ENCODE data around the gene PPRC1.

The PPRC1 gene, protein sequence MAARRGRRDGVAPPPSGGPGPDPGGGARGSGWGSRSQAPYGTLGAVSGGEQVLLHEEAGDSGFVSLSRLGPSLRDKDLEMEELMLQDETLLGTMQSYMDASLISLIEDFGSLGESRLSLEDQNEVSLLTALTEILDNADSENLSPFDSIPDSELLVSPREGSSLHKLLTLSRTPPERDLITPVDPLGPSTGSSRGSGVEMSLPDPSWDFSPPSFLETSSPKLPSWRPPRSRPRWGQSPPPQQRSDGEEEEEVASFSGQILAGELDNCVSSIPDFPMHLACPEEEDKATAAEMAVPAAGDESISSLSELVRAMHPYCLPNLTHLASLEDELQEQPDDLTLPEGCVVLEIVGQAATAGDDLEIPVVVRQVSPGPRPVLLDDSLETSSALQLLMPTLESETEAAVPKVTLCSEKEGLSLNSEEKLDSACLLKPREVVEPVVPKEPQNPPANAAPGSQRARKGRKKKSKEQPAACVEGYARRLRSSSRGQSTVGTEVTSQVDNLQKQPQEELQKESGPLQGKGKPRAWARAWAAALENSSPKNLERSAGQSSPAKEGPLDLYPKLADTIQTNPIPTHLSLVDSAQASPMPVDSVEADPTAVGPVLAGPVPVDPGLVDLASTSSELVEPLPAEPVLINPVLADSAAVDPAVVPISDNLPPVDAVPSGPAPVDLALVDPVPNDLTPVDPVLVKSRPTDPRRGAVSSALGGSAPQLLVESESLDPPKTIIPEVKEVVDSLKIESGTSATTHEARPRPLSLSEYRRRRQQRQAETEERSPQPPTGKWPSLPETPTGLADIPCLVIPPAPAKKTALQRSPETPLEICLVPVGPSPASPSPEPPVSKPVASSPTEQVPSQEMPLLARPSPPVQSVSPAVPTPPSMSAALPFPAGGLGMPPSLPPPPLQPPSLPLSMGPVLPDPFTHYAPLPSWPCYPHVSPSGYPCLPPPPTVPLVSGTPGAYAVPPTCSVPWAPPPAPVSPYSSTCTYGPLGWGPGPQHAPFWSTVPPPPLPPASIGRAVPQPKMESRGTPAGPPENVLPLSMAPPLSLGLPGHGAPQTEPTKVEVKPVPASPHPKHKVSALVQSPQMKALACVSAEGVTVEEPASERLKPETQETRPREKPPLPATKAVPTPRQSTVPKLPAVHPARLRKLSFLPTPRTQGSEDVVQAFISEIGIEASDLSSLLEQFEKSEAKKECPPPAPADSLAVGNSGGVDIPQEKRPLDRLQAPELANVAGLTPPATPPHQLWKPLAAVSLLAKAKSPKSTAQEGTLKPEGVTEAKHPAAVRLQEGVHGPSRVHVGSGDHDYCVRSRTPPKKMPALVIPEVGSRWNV (N-terminal part only)

DNA sequence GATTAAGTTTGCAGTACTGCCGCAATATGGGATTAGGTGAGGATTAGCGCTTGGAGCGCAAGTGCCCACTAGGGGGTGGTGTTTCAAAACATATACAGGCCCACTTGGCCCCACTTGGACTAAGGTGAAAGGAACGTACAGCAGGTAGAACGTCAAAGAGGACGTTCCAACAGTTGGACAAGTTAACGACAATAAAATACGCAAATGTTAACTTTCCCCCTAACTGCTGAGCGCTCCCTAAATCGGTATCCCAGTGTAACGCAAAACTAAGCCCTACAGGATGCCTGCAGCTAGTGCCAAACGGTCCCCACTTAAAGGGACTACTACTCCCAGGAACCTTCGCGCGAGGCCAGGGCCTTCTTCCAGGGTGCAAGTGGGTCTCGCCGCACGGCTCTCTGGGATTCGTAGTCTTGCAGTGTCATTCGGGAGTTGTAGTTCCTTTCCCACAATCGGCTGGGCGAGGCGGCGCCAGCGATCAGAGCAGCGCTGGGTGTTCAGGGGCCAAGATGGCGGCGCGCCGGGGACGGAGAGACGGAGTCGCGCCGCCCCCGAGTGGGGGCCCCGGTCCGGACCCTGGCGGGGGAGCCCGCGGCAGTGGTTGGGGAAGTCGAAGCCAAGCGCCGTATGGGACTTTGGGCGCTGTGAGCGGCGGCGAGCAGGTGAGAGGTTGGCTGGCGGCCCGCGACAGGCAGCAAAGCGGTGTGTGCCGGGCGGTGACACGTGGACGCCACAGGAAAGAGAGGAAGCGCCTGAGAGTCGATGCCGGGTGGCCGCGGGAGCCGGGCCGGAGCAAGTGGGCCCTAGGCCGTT, at the start of gene PPRC1:
Gene PPRC1, plus strand, starts transcription at position 478 of the 810 bp plus-strand sequence. Its CDS starts 29 bp downstream, at position 507.
- peak; percentile 96 for DNase-seq (ENCODE audit: low spot score)

DNA sequence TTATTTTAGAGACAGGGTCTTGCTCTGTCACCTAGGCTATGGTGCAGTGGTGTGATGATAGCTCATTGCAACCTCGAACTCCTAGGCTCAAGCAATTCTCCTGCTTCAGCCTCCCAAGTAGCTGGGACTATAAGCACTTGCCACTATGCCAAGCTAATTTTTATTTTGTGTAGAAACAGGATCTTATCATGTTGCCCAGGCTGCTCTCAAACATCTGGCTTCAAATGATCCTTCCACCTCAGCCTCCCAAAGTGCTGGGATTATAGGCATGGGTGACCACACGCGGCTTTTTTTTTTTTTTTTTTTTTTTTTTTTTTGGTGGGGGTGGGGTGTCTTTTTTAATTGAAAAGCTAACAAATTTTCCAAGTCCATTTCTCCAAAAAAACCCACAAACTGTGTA, 49.3 kb upstream of the PPRC1 start:
- no peak for DNase-seq (ENCODE audit: low spot score)

DNA sequence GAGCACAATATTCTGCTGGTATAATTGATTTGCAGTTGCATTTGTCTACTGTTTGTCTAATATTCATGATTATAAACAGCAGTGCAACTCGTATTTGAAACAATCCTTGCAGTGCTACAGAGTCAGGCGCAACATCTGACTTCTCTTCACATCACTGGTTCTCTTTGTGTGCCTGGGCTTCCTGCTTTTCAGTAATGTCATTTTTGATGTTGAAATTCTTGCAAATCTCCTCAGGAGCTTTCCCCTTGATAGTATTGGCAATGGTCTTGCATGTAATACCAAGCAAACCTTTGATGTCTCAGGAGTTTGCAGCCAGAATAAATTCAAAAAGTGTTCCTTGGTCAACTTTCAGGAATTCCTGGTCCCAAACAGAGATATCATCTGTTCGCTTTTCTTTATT, 47.5 kb upstream of the PPRC1 start:
- no peak for DNase-seq (ENCODE audit: low spot score)

DNA sequence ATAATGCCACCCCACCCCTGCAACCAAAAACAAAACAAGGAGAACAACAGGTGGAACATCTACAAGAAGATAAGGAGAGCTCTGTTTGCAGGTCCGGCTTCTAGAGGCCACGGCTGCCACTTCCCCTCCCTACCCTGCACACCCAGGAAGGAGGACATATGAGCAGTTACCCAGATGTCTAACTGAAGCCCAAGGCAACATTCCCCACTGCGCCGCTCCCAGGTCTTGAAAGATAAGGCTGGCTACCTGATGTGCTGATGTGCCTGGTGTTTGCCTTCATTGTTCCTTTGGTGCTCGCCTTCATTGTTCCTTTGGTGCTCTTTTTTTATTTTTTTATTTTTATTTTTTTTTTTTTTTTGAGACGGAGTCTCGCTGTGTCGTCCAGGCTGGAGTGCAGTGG, 46.6 kb upstream of the PPRC1 start:
- DNase-seq (ENCODE audit: low spot score): no peak

DNA sequence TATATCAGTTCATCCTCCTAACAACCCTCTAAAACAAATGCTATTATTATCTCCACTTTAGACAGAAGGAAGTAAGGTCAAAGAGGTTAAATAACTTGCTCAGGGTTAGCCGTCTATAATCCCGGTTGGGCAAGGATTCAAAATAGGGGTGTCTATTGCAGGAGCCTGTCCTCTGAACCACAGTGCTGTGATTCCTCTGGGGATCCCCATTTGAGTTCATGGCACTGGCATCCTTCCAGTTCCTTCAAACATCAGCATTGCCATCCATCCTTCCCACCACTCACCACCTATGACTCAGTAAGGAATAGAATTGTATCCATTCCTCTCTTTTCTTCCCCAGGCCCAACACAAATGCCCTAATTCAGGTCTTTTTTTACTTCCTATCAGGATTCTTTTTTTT, 42.1 kb upstream of the PPRC1 start:
- no peak for DNase-seq (ENCODE audit: low spot score)

DNA sequence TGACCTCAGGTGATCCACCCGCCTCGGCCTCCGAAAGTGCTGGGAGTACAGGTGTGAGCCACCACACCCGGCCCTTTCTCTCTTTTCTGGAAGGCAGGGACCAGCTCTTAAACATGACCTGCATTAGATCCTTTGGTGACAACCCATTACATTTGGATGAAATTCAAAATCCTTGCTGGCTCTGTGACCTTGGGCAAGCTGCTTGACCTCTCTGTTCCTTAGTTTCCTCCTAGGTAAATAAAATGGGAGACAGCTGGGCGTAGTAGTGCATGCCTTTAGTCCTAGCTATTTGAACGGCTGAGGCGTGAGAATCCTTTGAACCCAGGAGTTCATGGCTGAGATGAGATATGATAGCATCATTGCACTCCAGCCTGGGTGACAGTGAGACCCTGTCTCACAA, 36.4 kb upstream of the PPRC1 start:
- no peak for DNase-seq (ENCODE audit: low spot score)

DNA sequence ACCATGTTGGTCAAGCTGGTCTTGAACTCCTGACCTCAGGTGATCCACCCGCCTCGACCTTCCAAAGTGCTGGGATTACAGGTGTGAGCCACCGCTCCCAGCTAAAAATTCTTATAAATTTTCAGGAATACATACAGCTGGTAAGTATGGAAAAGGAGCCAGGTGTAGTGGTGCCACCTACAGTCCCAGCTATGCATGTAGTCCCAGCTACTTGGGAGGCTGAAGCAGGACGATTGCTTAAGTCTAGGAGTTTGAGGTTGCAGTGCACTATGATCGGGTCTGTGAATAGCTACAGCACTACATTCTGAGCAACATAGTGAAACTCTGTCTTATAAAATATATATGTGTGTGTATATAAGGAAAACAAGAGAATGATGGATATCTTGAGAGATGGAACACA, 31.7 kb upstream of the PPRC1 start:
- no peak for DNase-seq (ENCODE audit: low spot score)

DNA sequence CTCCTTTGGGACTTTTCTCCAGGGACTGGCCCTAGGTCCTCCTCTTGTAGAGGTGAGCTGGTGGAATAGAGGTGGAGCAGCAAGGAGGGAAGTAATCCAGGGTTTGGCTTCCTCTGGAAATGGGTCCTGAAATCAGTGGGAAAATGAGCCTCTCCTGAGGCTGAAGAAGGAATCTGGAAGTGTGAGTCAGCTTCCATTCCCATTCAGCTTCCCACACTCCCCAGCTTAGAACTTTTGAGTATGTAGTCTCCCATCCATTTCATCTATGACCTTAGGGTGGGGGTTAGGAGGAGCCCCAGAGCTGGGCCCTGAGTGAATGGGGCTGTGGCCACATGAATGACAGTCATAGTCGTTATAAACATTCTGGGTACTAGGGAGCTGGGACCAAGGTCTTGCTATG, 30.4 kb upstream of the PPRC1 start:
- no peak for DNase-seq (ENCODE audit: low spot score)

DNA sequence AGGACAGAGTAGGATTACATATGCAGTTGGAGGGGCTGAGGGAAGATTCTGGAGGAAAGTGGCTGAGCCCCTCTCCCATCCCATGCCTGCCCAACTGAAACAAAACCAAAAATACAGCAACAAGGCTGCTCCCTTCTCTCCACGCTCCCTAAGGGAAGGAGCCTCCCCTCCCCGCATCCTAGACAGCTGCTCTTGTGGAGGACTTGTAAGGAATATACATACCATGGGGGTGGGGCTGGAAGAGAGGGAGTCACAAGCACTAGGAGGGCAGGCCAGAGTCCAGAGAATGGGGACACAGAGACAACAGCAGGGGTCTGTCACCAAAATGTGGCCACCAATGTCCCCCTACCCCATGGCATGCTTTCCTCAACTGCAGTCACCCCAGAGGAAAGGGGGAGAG, 25.8 kb upstream of the PPRC1 start:
- DNase-seq (ENCODE audit: low spot score): no peak

DNA sequence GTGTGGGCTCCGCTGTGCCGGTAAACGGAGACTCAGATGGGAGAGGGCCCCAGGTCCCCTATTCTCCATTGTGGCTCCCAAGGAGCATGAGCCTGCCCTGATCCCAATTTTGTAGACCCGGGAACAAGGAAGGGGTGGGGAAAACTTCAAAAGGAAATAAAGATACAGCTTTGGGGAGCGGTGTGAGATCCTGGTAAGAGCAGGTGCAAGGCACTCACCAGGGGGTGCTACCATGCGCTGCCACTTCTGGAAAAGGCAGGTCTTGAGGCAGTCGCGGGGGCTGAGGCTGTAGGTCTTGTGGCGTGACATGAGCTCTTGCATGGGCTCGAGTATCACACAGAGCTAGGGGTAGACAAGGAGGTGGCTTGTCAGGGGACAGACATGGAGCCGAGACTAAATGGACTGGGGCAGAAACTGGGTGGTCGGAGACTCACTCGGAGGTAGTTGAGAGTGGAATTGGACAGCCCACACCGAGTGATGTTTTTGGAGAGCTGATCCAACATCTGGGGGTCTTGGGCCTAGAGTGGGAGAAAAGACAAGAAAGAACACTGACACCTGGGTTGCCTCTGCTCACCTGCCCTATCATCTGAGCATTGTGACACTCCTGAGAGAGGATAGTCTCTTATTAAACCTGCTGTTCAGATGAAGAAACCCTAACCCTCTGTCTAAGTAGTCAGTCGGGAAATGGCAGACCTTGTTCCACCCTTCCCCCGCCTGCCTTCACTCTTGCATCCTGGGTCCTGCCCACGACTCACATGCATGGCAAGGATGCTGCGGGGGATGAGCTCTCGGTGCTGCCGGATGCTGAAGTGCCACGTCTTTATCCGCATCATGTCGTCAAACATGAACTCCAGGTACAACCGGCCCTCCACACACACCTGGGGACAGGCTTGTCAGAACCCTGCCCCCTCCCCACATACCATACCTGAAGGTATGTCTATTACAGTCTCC, 23.4 kb upstream of the PPRC1 start:
- DNase-seq (ENCODE audit: low spot score): no peak

DNA sequence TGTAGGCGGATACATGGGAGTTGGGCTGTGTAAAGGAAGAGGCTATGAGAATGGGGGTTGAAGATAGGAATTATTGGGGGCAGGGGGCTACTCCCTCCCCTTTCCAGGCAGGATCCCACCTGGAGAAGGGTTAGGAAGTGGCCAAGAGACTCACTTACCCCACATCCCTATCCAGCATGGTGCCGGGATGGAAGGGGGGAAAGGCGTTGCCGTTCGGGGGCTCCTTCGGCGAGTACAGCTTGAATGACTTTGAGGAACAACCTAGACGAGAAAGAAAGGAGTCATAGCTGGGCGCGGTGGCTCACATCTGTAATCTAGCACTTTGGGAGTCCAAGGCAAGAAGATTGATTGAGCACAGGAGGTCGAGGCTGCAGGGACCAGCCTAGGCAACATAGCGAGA, 21.6 kb upstream of the PPRC1 start:
- no peak for DNase-seq (ENCODE audit: low spot score)

DNA sequence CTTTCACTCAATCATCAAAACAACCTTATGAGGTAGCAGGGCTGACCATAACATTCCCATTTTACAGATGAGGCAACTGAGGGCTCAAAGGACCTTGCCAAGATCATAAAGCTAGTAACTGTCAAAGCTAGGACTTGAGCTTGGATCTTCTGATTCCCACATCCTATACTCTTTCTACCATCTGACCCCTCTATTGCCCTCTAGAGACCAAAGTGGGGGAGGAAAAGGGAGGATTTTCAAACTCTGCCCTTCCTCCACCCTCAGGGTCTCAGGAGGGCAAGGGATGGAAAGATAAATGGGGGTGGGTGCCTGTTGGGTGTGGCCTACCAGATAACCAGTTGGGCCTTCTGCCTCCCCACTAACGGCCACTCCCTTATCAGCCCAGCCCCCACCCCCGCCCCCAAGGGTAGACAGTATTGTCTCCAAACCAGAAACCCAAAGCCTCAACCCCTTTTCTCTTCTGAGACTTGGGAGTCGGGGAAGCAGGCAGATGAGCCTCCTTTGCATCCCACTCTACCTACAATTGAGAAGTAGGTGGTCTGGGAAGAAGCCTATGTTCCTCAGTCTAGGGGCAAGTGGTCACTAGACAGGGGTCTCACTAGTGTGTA, 20.5 kb upstream of the PPRC1 start:
- DNase-seq (ENCODE audit: low spot score): no peak

DNA sequence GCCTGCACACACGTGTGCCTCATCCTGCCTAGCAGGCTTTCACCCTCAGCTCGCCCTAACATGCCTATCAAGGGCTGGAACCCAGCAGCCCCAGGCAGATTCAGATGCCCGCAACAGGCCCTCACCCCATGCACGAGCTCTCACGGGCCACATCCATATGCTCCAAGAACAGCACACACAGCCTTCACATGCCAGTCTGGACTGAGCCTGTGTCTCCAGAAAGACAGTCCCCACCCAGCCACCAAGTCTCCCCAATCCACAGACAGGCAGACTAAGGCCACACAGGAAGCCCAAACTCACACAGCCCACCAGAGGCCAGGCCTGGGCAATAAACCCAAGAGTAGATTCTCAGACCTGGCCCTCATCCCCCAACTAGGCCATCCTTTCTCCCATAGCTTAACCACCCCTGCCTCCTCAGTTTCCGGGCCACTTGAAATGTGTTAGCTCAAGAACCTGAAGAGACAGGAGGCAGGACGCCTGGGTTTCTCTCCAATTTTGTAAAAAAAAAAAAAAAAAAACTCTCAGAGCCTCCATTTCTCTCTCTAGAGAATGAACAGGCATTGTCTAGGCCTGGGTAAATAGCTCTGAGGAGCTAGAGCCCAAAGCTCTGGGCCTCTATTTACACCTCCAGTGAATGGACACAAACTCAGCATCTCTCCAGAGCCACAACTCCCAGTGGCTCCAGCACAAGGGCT, 19.4 kb upstream of the PPRC1 start:
- no peak for DNase-seq (ENCODE audit: low spot score)

DNA sequence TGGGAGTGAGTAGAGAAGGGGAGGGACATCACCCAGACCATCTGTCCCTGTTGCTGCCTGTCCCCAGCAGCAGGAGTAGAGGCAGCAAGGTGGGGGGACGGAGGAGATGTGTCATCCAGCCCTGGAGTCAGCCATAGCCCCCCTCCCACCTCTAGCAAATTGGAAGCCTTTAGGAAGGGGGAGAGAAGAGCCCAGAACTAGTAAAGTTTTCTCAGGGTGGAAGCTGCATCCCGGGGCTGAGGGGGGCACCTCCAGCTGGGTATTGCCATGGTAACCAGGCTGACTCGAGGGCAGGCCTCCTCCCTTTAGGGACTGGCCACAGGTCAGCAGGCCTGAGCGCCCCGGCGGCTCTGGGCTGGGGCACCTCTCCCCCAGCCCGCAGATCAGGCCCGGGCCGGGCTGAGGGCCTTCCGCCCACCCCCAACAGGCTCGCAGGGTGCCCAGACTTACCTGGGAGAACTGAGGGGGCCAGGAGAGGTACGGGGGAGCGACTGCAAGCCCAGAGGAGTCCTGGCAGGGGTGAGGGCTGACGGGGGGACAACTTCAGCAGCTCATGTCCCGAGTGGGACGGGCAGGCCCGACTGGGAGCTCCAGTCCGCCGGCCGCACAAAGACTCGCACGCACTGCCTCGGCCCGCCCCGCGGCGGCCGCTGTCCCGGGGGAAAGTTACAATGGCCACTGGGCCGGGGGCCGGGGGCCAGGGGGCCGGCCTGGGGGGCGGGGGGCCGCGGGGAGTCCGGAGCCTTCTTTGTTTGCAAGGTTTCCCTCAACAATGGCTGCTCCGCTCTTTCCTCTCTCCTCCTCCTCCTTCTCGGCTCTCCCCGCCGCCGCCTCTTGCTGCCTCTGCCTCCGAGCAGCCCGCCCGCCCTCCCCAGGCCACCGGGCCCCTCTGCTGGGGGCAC, 18.6 kb upstream of the PPRC1 start:
- peak; percentile 51 for DNase-seq (ENCODE audit: low spot score)

DNA sequence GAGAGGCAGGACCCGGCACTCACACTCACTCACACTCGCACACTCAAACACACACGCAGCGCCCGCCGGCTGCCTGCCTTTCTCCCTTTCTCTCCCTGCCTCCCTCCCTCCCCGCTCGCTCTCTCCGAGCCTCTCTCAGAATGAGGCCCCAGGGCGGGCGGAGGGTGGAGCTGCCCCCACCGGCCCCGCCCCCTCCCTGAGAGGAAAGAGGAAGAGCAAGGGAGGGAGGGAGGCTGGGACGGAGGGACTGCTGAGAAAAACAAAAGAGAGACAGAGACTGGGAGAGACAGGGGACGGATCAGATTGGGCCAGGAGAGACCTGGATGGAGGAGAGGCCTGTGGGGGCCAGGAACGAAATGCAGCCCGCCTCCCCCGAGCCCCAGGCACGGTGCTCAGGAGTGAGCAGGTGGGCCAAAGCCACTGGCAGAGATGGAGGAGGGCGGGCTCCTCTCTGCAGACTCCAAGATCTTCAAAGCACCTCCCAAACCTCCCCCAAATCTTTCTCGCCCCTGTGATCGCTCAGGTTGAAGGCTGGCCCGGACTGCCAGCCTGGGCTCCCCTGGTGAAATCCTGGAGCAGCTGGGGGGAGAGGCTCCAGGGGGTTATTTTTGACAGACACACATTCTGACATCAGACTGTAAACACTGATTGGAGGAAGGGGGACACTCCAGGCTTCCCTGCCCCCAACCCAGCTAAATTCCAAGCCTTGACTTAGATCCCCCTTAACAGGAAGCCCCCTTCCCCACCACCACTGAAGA, 17.8 kb upstream of the PPRC1 start:
- peak; percentile 91 for DNase-seq (ENCODE audit: low spot score)

DNA sequence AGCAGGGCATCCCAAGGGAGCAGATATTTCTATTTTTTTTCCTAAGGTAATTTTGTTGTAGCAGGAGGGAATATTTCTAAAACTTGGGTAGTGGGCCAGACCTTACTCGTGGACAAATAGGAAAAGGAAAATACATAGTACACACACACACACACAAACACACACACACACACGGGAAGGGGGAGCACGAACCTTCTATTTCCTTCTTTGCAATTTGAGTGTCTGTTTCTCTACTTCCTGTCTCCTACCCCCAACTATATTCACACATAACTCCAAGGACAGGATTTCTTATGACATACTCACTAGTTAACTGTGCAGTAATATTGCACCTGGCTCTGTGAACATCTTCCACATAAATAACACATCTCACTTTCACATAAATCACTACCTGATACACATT, 17.1 kb upstream of the PPRC1 start:
- no peak for DNase-seq (ENCODE audit: low spot score)

DNA sequence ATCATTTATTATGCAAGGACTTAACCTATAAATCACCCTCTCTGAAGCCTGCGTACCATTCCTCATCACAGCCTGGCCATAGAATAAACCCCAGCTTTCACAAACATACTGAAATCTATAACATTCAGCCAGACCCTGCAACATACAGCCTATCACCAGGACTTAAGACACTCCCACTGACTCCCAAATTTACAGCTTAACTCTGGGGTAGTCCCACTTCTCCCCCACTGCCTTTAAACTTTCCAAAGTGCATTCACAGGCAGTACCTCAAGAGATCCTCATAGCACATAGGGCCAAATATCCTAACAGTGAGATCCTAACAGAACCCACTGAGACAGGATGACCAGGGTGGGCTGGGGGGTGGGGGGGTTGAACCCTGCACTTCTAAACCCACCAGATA, 16.2 kb upstream of the PPRC1 start:
- DNase-seq (ENCODE audit: low spot score): no peak
